Activated naive CD8-positive, alpha-beta T cell treated with anti-CD3 and anti-CD28 coated beads for 36 hours (primary cell): Measurements from ENCODE around the gene MYL6B. TPM values are rescaled to one million over a fixed set of nuclear protein-coding genes. Genes with fewer than 3 reads are reported as not detected.
A peak's percentile ranks its signal among the peaks of the same experiment; 100 is the strongest.
"Not testable (repeated sequence)": the region's sequence is repeated elsewhere in the genome, so short reads cannot be mapped to it uniquely, and the experiment has no call there.

Experiments used
- DNase-seq: peaks from one replicate; pipeline ENCODE4 v3.0.0; 2021
- H3K27ac Mint-ChIP-seq: one replicate; pipeline ENCODE4 v1.8.0; 2022; ENCODE audit warnings: mild to moderate bottlenecking, moderate library complexity, mixed read lengths
- H3K27me3 Mint-ChIP-seq: one replicate; pipeline ENCODE4 v1.8.0; 2022; ENCODE audit warnings: mild to moderate bottlenecking, mixed read lengths
- H3K36me3 Mint-ChIP-seq: one replicate; pipeline ENCODE4 v1.8.0; 2021; ENCODE audit warnings: mild to moderate bottlenecking, mixed read lengths
- H3K4me1 Mint-ChIP-seq: one replicate; pipeline ENCODE4 v1.8.0; 2021; ENCODE audit warnings: mixed read lengths
- H3K4me3 Mint-ChIP-seq: one replicate; pipeline ENCODE4 v1.8.0; 2022; ENCODE audit warnings: mild to moderate bottlenecking, moderate library complexity, mixed read lengths
- H3K9me3 Mint-ChIP-seq: one replicate; pipeline ENCODE4 v1.8.0; 2022; ENCODE audit warnings: mixed read lengths
- total RNA-seq, 2 experiments: library from RNA; stranded (reverse); gene quantifications; one replicate each; pipeline ENCODE4 v1.2.3, GENCODE V29; 2021

MYL6B gene
- total RNA-seq, 2 experiments from 2014 or later: 67.9 to 76.2 TPM

DNA sequence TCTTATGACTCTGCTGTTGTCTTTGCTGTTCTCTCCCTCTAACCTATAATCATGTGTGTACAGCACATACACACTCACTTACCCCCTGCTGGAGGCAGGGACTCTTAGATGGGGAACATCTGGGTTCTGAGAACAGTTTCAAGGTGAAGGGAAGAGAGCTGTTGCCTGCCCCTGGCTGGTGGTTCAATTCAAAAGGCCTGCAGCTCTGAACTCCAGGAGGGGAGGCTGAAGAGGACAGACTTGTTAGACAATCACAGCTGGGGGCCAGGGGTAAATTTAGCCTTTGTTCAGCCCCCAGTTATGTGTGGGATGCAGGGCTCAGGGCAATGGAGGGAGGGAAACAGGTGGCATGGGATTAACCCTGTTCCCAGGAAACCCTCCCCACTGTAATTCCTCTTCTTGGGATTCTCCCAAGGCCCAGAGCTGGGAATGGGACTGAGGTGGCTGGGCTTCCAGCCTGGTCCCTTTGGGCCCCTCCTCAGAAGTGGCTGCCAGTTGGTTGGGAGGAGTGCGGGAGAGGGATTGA lies 1.9 kb downstream of the MYL6B start:
- Mint-ChIP-seq H3K4me3 (no peak overlapping the region), H3K27ac (no peak overlapping the region), H3K9me3 (no peaks in the 10 kb centered on the region), H3K4me1 (peaks cover 38% of the 10 kb centered on the region), H3K27me3 (no peaks in the 10 kb centered on the region), H3K36me3 (peaks cover 27% of the 10 kb centered on the region)
- no peak for DNase-seq

DNA sequence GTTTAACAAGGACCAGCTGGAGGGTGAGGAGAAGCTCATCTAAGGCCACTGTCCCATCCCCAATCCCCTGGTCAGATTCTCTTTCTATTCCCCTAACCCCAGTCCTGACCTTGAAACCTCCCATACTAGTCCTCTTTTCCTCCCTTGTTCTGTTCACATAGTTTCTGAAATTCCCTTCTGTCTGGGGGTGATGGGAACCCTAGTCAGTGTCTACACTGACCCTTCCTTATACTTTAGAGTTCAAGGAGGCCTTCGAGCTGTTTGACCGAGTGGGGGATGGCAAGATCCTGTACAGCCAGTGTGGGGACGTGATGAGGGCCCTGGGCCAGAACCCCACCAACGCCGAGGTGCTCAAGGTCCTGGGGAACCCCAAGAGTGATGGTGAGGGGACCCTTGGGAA lies 2.4 kb downstream of the MYL6B start:
- Mint-ChIP-seq H3K4me3 (no peak overlapping the region), H3K27me3 (no peaks in the 10 kb centered on the region), H3K9me3 (no peaks in the 10 kb centered on the region), H3K4me1 (peaks cover 41% of the 10 kb centered on the region), H3K27ac (no peak overlapping the region), H3K36me3 (peaks cover 32% of the 10 kb centered on the region)
- DNase-seq: no peak

DNA sequence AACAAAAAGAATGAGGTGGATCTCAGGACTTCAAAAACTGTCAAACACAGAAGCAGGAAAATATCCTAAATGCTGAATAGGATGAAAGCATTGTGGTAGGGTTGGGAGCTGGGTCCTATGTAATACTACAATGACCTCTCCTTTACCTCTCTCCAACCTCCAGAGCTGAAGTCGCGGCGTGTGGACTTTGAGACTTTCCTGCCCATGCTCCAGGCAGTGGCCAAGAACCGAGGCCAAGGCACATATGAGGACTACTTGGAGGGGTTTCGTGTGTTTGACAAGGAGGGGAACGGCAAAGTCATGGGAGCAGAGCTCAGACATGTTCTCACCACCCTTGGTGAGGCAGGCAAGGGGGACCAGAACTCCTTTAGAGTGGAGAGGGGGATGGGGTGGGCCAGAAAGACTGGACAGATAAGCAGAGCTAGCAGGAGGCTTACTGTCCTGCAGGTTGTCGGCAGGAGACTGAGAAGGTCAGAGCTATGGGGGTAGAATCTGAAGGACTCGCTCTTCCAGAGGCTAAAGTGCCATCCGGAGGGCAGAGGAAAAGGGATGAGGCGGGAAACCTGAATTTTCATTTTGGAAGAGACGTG lies 3.0 kb downstream of the MYL6B start:
- peaks cover 38% of the 10 kb centered on the region for H3K36me3 Mint-ChIP-seq
- H3K27me3 Mint-ChIP-seq: no peaks in the 10 kb centered on the region
- DNase-seq: no peak
- H3K9me3 Mint-ChIP-seq: no peaks in the 10 kb centered on the region
- H3K4me3 Mint-ChIP-seq: no peak overlapping the region
- no peak overlapping the region for H3K27ac Mint-ChIP-seq
- H3K4me1 Mint-ChIP-seq: peaks cover 42% of the 10 kb centered on the region

DNA sequence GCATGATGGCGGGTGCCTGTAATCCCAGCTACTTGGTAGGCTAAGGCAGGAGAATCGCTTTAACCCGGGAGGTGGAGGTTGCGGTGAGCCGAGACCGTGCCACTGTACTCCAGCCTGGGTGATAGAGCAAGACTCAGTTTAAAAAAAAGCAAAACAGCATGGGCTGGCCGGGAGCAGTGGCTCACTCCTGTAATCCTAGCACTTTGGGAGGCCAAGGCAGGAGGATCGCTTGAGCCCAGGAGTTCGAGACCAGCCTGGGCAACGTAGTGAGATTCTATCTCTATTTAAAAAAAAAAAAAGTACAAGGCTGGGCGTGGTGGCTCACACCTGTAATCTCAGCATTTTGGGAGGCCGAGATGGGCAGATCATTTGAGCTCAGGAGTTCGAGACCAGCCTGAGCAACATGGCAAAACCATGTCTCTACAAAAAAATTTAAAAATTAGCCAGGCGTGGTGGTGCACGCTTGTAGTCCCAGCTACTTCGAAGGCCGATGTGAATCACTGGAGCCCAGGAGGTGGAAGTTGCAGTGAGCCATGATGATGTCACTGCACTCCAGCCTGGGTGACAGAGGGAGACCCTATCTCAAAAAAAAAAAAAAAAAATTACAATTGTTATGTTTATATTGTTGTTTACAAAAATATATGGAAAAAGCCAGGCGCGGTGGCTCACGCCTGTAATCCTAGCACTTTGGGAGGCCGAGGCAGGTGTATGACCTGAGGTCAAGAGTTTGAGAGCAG lies 4.2 kb downstream of the MYL6B start:
- H3K27me3 Mint-ChIP-seq, DNase-seq, H3K9me3 Mint-ChIP-seq: not testable (repeated sequence)
- peak overlapping the region; percentile 95 for H3K27ac Mint-ChIP-seq
- H3K36me3 Mint-ChIP-seq: peaks cover 51% of the 10 kb centered on the region
- peak overlapping the region; percentile 95 for H3K4me3 Mint-ChIP-seq
- peaks cover 43% of the 10 kb centered on the region for H3K4me1 Mint-ChIP-seq

DNA sequence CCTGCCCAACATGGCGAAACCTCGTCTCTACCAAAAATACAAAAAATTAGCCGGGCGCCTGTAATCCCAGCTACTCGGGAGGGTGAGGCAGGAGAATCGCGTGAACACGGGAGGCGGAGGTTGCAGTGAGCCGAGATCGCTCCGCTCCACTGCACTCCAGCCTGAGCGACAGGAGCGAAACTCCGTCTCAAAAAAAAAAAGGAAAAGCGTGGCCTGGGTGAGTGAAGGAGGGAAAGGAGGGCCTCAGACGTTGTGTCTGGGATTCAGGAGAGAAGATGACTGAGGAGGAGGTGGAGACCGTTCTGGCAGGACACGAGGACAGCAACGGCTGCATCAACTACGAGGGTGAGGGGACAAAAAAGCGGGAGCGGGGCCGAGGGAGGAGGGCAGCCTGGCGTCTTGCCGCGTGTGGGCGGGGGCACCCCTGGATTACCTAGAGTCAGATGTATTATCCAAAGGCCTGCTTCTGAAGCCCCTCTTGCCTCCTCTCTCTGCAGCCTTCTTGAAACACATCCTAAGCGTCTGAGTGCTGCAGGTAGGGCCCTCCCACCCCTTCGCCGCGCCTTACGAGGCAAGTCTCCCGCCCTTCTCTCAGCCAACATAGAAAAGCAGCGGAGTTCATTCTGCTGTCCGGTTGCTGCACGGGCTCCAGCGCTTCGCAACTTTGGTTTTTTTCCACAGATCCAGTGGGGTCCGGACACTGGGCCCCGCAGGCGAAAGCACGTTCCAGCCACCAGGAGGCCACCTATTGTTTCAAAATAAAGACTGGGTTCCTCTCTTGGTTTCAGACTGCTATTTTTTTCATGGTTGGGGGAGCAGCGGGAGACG lies 5.0 kb downstream of the MYL6B start:
- H3K36me3 Mint-ChIP-seq: peaks cover 51% of the 10 kb centered on the region
- H3K9me3 Mint-ChIP-seq: no peaks in the 10 kb centered on the region
- H3K4me1 Mint-ChIP-seq: peaks cover 42% of the 10 kb centered on the region
- peak overlapping the region; percentile 95 for H3K4me3 Mint-ChIP-seq
- H3K27ac Mint-ChIP-seq: peak overlapping the region; percentile 95
- no peaks in the 10 kb centered on the region for H3K27me3 Mint-ChIP-seq
- DNase-seq: peak; percentile 64

DNA sequence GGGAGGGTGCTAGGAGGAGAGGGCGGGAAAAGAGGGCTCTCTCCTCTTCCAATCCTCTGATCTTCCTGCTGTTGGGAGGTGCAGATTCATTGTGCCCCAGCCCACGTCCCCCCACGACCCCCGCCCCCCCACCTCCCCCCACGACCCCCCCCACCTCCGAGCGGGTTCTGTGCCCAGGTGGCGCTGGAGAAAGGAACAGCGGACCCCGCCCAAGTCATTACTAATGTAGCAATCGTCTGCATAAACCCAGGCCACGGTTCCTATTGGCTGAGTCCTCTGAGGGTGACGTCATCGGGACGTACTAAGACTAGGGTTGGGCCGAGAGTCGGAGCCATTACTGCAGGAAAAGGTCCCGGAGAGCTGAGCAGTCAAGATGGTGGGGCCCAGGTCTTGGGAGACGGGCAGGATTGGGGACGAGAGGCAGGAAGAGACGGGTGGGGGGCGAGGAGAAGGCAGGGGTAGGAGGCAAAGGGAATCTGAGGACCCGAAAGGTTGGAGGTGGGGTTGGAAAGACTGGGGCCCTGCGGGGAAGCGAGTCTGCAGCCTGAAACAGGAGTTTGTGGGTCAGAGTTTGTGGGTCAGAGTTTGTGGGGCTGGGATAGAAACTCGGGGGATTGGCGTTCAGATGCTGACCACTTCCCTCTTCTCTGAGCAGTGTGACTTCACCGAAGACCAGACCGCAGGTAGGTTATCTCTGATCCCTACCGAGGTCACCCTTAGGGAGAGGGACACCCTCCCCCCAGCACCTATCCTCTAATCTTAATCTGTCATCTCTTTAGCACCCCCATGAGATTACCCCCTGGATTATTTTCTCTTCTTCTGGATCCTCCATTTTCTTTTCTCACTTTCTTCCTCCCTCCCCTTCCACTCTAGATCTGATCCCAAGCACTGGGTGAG lies 5.9 kb downstream of the MYL6B start, which contains the start of gene MYL6:
Gene MYL6, plus strand, starts transcription at position 331 of the 897 bp plus-strand sequence. Its CDS starts 43 bp downstream, at position 374.
- Mint-ChIP-seq H3K27me3 (no peaks in the 10 kb centered on the region), H3K27ac (peak within 1 kb of the TSS; percentile 95), H3K4me1 (peaks cover 41% of the 10 kb centered on the region), H3K9me3 (no peaks in the 10 kb centered on the region), H3K4me3 (peak within 1 kb of the TSS; percentile 95), H3K36me3 (peaks cover 53% of the 10 kb centered on the region)
- DNase-seq: peak; percentile 89

DNA sequence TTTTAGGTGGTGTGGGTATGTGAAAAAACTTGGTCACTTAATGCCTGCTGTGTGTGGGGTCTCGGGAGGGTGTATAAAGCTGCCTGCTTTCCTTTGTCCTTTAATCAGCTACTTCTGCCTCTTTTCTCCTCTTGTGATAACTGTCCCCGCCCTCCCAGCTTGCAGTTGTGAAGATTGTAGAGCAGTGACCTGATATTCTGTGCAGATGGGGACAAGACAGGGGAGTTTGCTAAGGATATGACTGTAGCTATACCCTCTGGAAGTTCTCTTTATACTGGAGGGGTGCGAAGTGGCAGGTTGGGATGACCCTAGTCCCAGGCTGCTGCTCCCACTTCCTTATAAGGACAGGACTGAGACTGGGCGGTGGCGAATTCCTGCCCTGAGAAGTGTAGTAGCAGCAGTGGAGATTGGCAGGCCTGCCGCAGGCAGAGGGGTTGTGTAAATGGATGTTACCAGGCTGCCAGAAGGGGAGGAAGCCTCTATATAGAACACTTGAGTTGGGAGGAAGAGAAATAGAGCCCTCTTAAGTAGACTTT lies 6.6 kb downstream of the MYL6B start:
- peak overlapping the region; percentile 95 for H3K4me3 Mint-ChIP-seq
- H3K36me3 Mint-ChIP-seq: peaks cover 57% of the 10 kb centered on the region
- peak overlapping the region; percentile 95 for H3K27ac Mint-ChIP-seq
- H3K9me3 Mint-ChIP-seq: no peaks in the 10 kb centered on the region
- H3K4me1 Mint-ChIP-seq: peaks cover 37% of the 10 kb centered on the region
- no peaks in the 10 kb centered on the region for H3K27me3 Mint-ChIP-seq
- DNase-seq: no peak

DNA sequence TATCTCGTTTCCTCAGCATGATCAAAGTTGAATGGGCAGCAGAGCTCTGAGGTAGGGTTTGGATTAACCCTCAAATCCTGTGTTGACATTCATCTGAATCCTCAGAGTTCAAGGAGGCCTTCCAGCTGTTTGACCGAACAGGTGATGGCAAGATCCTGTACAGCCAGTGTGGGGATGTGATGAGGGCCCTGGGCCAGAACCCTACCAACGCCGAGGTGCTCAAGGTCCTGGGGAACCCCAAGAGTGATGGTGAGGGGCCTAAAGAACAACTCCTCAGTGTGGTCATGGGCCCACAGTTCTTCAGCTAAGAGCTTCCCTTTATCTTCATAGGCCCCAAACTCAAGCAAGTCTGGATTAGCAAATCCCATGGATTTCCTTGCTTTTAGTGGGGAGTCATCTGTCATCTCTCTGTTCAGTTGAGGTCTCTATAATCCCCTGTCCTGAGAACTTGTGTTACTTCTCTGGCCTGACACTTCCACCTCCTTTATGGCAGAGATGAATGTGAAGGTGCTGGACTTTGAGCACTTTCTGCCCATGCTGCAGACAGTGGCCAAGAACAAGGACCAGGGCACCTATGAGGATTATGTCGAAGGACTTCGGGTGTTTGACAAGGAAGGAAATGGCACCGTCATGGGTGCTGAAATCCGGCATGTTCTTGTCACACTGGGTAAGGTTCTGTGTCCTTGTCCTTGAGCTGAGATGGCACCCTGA lies 7.2 kb downstream of the MYL6B start:
- no peak for DNase-seq
- no peaks in the 10 kb centered on the region for H3K27me3 Mint-ChIP-seq
- no peaks in the 10 kb centered on the region for H3K9me3 Mint-ChIP-seq
- peaks cover 37% of the 10 kb centered on the region for H3K4me1 Mint-ChIP-seq
- H3K36me3 Mint-ChIP-seq: peaks cover 63% of the 10 kb centered on the region
- peak overlapping the region; percentile 95 for H3K4me3 Mint-ChIP-seq
- peak overlapping the region; percentile 95 for H3K27ac Mint-ChIP-seq

DNA sequence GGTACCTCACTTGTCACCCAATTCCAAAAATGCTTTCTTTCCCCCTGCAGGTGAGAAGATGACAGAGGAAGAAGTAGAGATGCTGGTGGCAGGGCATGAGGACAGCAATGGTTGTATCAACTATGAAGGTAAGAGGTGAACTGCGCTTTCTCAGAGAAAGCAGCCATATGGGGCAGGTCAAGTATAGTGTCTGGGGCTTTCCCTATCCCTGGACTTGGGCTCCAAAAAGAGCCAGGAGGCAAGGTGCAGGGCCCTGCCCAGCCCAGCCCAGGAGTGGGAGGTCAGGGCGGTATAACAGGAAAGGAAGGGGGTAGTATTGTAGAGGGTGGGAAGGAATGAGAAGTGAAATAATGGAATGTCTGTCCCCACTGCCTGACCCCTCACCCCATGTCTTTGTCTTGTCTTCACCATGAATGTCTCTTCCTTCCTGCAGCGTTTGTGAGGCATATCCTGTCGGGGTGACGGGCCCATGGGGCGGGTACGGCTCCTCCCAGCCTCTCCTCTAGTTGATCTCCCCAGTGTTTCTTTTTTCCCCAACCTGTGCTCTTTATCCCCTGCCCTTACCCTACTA lies 7.9 kb downstream of the MYL6B start:
- H3K9me3 Mint-ChIP-seq: no peaks in the 10 kb centered on the region
- no peaks in the 10 kb centered on the region for H3K27me3 Mint-ChIP-seq
- H3K4me1 Mint-ChIP-seq: peaks cover 37% of the 10 kb centered on the region
- peak; percentile 59 for DNase-seq
- H3K27ac Mint-ChIP-seq: peak overlapping the region; percentile 95
- H3K4me3 Mint-ChIP-seq: peak overlapping the region; percentile 95
- peaks cover 62% of the 10 kb centered on the region for H3K36me3 Mint-ChIP-seq

DNA sequence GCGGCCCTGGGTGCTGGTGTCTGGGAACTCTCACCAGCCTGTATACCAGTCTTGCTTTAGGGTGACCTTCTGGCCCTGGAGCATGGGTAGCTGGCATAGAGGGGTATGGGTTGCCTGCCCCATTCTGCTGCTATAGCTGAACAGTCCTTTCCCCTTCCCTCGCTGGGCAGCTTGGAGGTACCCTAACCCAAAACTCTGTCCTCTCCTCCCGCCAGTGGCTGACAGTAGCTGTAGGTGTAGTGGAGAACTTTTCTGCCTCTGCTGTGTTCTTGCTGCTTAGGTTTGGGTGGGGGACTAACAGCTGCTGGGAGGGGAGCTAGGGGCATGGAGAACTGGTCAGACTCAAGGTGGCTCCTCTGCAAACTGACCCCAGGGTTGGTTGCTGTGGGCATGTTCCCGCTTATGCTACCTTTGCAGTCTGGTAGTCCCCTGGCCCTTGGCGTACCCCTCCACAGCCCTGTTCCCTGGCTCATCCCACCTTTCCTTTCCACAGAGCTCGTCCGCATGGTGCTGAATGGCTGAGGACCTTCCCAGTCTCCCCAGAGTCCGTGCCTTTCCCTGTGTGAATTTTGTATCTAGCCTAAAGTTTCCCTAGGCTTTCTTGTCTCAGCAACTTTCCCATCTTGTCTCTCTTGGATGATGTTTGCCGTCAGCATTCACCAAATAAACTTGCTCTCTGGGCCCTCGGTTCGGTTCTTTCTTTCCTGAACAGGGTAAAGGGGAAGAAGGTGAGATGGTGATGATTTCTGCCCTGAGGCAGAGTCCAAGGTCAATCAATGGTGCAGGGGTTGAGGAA lies 8.7 kb downstream of the MYL6B start:
- Mint-ChIP-seq H3K27ac (peak overlapping the region; percentile 95), H3K36me3 (peaks cover 55% of the 10 kb centered on the region), H3K4me1 (peaks cover 37% of the 10 kb centered on the region)

DNA sequence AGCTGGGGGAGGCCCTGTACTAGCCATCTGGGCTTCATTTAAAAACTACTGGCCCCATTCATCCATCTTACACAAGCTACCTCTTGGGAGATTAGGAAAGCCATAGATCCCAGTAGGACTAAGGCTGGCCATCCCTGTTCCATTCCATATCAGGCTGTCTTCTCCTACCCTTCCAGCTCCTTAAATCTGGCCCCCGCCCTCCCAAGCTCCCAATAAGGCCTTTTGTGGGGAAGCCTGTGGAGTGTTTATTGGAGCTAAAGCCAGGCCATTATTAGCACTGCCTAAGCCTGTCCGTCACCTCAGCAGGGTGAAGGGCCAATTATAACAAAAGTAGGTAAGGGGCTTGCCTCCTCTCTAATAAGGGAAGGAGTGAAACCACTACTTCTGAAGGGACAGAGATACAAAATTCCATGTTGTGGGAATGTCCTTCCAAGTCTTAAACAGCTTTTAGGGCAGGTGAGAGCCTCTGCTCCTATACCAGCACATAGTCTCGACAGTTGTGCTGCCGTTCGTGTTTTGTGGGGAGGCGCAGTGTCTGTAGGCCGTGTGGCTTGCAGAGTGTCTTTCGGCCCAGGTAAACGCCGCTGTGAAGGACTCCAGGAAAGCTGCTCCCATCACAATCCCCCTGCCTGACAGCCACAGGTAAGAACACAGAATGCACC lies 9.4 kb downstream of the MYL6B start:
- peaks cover 37% of the 10 kb centered on the region for H3K4me1 Mint-ChIP-seq
- peak overlapping the region; percentile 95 for H3K4me3 Mint-ChIP-seq
- no peak for DNase-seq
- peak overlapping the region; percentile 95 for H3K27ac Mint-ChIP-seq
- H3K27me3 Mint-ChIP-seq: no peaks in the 10 kb centered on the region
- no peaks in the 10 kb centered on the region for H3K9me3 Mint-ChIP-seq
- H3K36me3 Mint-ChIP-seq: peaks cover 52% of the 10 kb centered on the region

More for the DNA sequence above, 8.7 kb downstream of the MYL6B start:
- H3K27me3 Mint-ChIP-seq: no peaks in the 10 kb centered on the region
- DNase-seq: no peak
- no peaks in the 10 kb centered on the region for H3K9me3 Mint-ChIP-seq
- H3K4me3 Mint-ChIP-seq: peak overlapping the region; percentile 95
